Activated CD4-positive, CD25-positive, alpha-beta regulatory T cell treated with anti-CD3 and anti-CD28 coated beads, Interleukin-2, amount 50 U/mL, for 24 hours (primary cell): ENCODE data around the gene PTPRD.

Experiments
- ATAC-seq, 2 donors: fragments of 150-1000 bp; cut with Tn5 transposase; one replicate each; pipeline ENCODE4 v1.10.0; 2021; ENCODE audit warnings: mild to moderate bottlenecking in 1 of 2, moderate library complexity in 1 of 2

PTPRD gene

GRCh38 chr9:9730174-9730573 is 882.6 kb downstream of the PTPRD start:
- ATAC-seq: no peak

- no peak for ATAC-seq
Measured at GRCh38 chr9:9729082-9729481, 883.7 kb downstream of the PTPRD start.

GRCh38 chr9:9719373-9720112 is 893.3 kb downstream of the PTPRD start:
- ATAC-seq: no peak

GRCh38 chr9:9718691-9719090 is 894.1 kb downstream of the PTPRD start:
- no peak for ATAC-seq

GRCh38 chr9:9679433-9679832 is 933.4 kb downstream of the PTPRD start:
- ATAC-seq: no peak

GRCh38 chr9:9674461-9674860 is 938.3 kb downstream of the PTPRD start:
- no peak for ATAC-seq

- no peak for ATAC-seq
Measured at GRCh38 chr9:9670454-9670853, 942.3 kb downstream of the PTPRD start.

- no peak for ATAC-seq
Measured at GRCh38 chr9:9645006-9645405, 967.8 kb downstream of the PTPRD start.

GRCh38 chr9:9631284-9631683 is 981.5 kb downstream of the PTPRD start:
- ATAC-seq: no peak

- ATAC-seq: no peak
Measured at GRCh38 chr9:9625248-9625647, 987.6 kb downstream of the PTPRD start.

- no peak for ATAC-seq
Measured at GRCh38 chr9:9623506-9623905, 989.3 kb downstream of the PTPRD start.

- ATAC-seq: no peak
Measured at GRCh38 chr9:9621355-9621940, 991.4 kb downstream of the PTPRD start.

GRCh38 chr9:9620736-9621135 is 992.1 kb downstream of the PTPRD start:
- no peak for ATAC-seq

GRCh38 chr9:9615086-9615485 is 997.7 kb downstream of the PTPRD start:
- ATAC-seq: no peak

- no peak for ATAC-seq
Measured at GRCh38 chr9:9614607-9615006, 998.2 kb downstream of the PTPRD start.

GRCh38 chr9:9612755-9613154 is 1000.0 kb downstream of the PTPRD start:
- no peak for ATAC-seq

- no peak for ATAC-seq
Measured at GRCh38 chr9:9612270-9612669, 1000.5 kb downstream of the PTPRD start.

- no peak for ATAC-seq
Measured at GRCh38 chr9:9605681-9606080, 1007.1 kb downstream of the PTPRD start.

GRCh38 chr9:9603345-9603744 is 1009.5 kb downstream of the PTPRD start:
- ATAC-seq: no peak

- ATAC-seq: no peak
Measured at GRCh38 chr9:9598723-9599122, 1014.1 kb downstream of the PTPRD start.

- no peak for ATAC-seq
Measured at GRCh38 chr9:9592104-9592503, 1020.7 kb downstream of the PTPRD start.

- ATAC-seq: no peak
Measured at GRCh38 chr9:9585920-9586319, 1026.9 kb downstream of the PTPRD start.

- ATAC-seq: no peak
Measured at GRCh38 chr9:9574080-9574479, 1038.7 kb downstream of the PTPRD start.

GRCh38 chr9:9565700-9566099 is 1047.1 kb downstream of the PTPRD start:
- no peak for ATAC-seq

- no peak for ATAC-seq
Measured at GRCh38 chr9:9563817-9564216, 1049.0 kb downstream of the PTPRD start.
